ENCODE measurements around the gene CCNY.
"Not testable (repeated sequence)": the region's sequence is repeated elsewhere in the genome, so short reads cannot be mapped to it uniquely, and the experiment has no call there.

Gene CCNY

GRCh38 chr10:35336084-35336831 is at the start of gene CCNY:
CCNY (plus strand) TSS chr10:35336509; CDS start chr10:35337054, 545 bp downstream.
- DNase-seq, result peak; percentile 42

GRCh38 chr10:35289198-35289597 is 47.1 kb upstream of the CCNY start:
- DNase-seq, result no peak

GRCh38 chr10:35294506-35294905 is 41.8 kb upstream of the CCNY start:
- no peak for DNase-seq

GRCh38 chr10:35299016-35299415 is 37.3 kb upstream of the CCNY start:
- no peak for DNase-seq

- DNase-seq, result peak; percentile 69
These were observed 36.1 kb upstream of the CCNY start for GRCh38 chr10:35300063-35300699.

- no peak for DNase-seq
These were observed 31.7 kb upstream of the CCNY start for GRCh38 chr10:35304649-35305048.

GRCh38 chr10:35306852-35307251 is 29.5 kb upstream of the CCNY start:
- no peak for DNase-seq

- DNase-seq, result no peak
These were observed 29.0 kb upstream of the CCNY start for GRCh38 chr10:35307297-35307696.

- DNase-seq, result no peak
These were observed 27.5 kb upstream of the CCNY start for GRCh38 chr10:35308809-35309208.

GRCh38 chr10:35314142-35314541 is 22.2 kb upstream of the CCNY start:
- DNase-seq, result not testable (repeated sequence)

GRCh38 chr10:35315235-35315634 is 21.1 kb upstream of the CCNY start:
- not testable (repeated sequence) for DNase-seq

GRCh38 chr10:35316218-35316967 is 19.9 kb upstream of the CCNY start:
- no peak for DNase-seq

- DNase-seq, result no peak
These were observed 17.8 kb upstream of the CCNY start for GRCh38 chr10:35318551-35318950.

- DNase-seq, result no peak
These were observed 16.0 kb upstream of the CCNY start for GRCh38 chr10:35320341-35320740.

GRCh38 chr10:35322636-35323035 is 13.7 kb upstream of the CCNY start:
- no peak for DNase-seq

- no peak for DNase-seq
These were observed 12.1 kb upstream of the CCNY start for GRCh38 chr10:35324196-35324595.

- DNase-seq, result no peak
These were observed 9.7 kb upstream of the CCNY start for GRCh38 chr10:35326466-35327235.

- DNase-seq, result no peak
These were observed 8.4 kb upstream of the CCNY start for GRCh38 chr10:35327790-35328403.

- no peak for DNase-seq
These were observed 7.8 kb upstream of the CCNY start for GRCh38 chr10:35328404-35329037.

GRCh38 chr10:35329520-35329919 is 6.8 kb upstream of the CCNY start:
- no peak for DNase-seq

- DNase-seq, result peak; percentile 40
These were observed 4.2 kb upstream of the CCNY start for GRCh38 chr10:35331894-35332640.
